GM18861 (cell line): ENCODE results near the gene UBL3.

Experiments used
- ATAC-seq: cut with Tn5 transposase; IDR thresholded peaks from one replicate; pipeline ENCODE4 v1.9.1; 2021; ENCODE audit not compliant: unreplicated experiment

Gene UBL3

DNA sequence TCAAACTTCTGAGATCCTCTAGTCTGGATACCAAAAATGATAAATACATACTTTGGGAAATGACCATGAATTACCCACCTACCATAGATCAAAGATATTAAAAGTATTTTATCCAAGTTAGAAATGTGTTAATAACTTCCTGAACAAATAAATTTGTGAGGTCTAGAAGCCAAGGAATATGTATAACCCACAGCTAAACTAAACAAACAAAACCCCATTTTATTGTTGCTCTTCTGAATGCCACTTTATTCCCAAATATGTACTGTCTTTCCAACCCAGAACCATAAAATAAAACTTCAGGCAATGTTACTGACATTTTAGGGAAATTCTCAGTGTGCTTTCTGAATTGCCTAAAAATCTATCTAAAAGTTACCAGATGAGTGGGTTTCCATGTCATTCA lies 35.1 kb downstream of the UBL3 start:
- ATAC-seq: no peak

DNA sequence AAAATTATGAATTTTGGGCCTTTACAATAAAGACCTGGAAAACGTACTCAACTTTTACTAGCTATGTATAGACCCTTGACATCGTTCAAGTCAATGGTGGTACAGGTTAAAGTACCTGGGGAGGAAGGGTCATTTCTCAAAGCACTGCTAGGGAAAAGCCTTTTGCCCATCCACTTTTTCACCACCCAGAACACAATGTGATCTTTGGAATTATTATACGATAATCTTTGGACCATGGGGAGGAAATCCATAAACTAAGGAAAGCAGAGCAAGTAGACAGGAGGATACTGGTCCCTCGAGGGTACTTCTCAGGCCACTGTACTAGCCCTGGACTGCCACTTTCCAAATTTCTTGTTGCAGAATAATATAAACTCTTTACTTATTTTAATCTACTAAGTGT lies 39.5 kb downstream of the UBL3 start:
- ATAC-seq: no peak

DNA sequence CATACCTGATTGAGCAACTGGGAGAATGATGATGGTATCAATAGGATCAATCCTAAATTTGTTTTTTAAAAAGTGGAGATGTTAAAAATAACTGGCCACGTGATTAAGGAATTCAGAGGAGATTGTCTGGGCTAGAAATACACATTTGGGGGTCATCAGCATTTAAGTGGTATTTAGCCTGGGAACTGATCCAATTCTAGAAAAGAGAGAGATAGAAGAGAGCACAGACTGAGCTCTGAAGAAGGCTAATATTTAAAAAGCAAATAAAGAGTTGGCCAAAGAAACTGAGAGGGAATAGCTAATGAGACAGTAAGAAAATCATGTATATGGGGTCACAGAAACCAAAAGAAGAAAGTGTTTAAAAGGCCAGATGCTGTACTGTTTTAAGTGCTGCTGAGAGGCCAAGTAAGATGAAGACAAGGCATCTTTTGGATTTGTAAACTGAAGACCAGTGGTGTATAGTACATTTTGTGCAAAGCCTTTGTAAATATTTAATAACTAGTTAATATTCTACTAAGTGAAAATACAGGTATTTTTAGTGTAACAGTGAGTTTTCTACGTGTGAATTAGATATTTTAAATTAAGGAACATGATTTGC lies 40.2 kb downstream of the UBL3 start:
- peak; percentile 61 for ATAC-seq

DNA sequence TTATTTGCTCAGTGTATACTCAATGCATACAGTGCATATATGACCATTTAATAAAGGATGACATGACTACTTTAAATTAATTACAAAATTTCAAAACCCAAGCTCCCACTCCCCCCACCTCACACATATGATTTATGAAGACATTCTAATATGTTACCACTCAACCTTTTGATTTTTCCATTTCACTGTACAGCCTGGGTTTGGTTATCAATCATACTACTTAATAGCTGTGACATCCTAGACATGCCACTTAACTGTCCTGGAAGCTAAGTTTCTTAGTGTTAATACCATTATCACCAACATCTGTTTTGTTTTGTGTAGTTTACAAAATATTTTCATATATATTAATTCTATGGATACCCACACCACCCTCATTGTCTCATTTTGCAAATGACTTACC lies 42.2 kb downstream of the UBL3 start:
- ATAC-seq: no peak

DNA sequence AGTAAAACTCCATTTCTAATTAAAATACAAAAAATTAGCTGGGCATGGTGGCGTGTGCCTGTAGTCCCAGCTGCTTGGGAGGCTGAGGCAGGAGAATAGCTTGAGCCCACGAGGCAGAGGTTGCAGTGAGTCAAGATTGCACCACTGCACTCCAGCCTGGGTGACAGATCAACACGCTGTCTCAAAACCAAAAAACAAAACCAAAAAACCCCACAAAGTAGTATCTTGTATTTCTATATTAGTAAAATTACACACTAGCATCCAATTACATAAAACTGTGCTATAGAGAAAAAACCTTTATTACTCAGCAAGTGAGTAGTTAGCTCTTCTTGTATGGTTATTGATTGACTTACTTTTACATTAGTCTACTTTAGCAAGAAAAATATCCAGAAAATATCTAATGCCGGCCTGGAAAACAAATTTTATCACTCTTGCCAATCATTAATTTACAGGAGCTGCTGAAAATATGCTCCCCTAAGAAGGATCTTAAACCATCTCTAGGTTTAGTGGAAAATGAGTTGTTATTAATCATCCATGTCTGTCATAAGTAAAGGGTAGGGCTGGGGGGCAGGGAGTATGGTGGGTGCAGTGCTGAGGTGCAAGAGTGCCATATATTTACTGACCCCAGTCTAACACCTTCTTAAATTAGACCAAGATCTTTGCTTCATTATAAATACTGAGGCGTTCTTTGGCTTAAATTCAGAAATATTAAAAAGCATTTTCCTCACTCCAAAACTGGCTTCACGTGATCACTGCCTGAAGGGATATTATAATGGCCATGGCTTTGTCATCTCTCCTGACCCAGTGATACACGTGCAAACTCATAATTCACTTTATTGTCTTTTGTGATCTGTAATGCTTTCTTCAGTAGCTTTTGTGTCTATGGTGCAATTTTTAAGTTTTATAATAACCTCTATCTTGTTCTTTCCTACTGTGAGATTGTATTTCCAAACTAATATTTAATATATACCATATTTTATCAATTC lies 44.1 kb downstream of the UBL3 start:
- ATAC-seq: no peak

DNA sequence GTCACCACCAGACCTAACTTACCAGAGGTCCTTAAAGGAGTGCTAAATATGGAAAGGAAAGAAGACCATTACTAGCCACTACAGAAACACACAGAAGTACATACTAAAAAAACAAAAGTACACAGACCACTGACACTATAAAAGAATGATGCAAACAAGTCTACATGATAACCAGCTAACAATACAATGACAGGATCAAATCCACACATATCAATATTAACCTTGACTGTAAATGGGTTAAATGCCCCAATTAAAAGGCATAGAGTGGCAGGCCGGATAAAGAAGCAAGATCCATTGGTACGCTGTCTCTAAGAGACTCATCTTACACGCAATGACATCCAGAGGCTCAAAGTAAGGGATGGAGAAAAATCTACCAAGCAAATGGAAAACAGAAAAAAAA lies 47.2 kb downstream of the UBL3 start:
- ATAC-seq: no peak

DNA sequence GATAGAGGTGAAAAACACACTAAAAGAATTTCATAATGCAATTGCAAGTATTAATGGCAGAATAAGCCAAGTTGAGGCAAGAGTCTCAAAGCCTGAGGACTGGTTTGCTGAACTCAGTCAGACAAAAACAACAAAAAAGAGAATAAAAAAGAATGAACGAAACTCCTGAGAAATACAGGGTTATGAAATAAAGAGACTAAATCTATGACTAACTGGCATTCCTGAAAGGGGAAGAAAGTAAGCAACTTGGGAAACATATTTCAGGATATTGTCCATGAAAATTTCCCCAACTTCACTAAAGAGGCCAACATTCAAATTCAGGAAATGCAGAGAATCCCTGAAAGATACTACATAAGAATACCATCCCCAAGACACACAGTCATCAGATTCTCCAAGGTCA lies 47.8 kb downstream of the UBL3 start:
- ATAC-seq: no peak

DNA sequence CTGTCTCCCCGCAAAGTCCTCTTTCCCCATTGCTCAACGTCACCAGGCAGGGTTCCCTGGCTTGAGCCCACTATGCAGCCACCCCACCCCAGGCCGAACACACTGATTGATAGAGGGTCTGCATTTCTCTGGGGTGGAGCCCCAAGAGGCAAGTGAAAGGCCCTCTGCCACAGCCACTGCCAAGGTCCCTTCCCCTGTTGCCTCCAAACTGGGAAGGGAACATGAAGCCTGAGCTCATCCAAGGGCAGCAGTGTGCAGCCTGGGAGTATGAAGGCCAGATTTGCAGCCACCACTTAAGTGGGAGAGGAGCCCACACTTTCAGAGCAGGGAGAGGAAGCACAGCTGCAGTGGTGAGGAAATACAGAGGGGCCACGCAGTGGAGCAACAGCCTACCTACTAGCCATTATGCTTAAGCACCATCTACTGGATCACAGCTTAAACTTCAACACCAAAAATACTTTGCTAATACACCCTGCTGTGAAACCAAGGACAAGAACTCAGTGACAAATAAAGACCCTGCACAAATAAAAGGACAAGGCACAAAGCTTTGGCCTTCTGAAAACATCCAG lies 48.6 kb downstream of the UBL3 start:
- ATAC-seq: no peak

DNA sequence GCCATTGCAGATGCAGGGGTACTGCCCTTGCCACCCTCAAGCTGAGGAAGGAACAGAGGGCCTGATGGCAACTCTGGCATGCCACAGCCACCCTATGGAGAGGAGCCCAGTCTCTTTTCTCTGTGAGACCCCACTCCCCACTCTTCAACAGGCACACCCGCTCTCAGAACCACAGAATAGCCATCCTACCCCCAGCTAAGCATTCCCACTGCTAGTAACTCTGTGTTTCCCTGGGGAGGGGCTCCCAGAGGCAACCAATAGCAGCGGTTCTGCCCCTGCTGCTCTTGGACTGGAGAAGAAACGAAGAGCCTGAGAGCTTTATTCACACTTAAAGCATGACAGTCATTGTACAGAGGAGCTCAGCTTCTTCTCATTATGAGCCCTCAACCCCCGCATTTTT lies 49.3 kb downstream of the UBL3 start:
- ATAC-seq: no peak

DNA sequence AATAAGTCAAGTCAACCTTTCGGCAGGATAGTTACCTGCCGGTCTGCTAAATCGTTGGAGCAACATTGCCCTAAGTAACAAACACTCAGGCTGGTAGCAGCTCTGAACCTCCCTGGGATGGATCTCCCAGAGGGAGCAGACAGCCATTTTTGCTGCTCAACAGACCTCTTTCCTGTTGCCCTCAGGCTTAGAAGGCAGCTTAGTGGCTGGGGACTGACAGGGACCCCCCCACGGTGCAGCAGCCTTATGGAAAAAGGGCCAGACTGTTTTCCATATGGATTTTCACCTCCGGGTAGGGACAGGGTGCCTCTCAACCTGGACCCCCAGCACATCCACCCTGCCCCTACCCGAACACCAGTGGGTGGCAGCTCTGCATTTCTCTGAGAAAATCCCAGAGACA lies 49.7 kb downstream of the UBL3 start:
- ATAC-seq: no peak

DNA sequence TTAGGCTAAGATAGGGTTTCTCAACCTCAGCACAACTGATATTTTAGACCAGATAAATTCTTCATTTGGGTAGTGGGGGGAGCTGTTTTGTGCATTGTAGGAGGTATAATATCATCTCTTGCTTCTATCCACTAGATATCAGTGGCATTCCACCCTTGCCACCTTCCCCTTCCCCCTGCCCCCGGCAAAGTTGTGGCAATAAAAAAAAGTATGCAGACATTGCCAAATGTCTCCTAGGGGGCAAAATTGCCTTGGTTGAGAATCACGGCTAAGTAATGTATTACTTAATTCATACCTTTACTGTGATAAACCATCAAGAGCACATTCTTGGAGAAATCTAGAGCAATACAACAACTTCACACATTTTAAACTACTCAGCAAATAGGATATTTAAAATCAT lies 51.4 kb downstream of the UBL3 start:
- no peak for ATAC-seq

DNA sequence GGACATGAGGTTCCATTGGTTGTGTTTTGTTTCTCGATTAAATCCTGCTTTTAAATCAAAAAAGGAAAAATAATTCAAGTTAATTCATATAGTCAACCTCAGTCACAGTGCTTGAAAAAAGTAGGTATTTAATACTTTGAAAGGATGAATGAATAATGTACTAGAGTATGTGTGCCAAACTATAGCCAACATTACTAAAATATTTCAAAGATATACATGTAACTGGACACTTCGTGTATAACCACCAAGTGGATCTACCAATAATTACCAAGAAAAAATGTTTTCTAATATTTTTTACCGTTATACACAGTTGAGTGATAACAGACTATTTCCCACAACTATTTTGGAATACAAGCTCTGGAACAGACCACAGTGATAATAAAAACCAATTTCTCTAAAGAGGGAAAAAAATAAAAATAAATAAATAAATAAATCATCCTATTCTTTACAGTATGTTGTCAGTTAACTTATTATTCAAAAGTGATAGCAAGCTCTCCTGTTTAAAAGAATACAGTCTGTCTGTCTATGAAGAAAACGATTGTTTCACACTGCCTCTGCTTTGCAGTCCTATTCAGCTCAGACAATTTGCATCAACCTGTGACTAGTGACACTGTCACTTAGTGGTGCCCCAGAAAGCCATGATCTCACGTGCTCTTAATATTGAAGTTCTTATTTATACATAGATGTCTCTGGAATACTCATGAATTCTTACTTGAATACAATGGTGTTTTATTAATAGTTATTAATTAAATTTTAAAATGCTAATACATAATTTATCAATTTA lies 58.2 kb downstream of the UBL3 start:
- ATAC-seq: no peak

DNA sequence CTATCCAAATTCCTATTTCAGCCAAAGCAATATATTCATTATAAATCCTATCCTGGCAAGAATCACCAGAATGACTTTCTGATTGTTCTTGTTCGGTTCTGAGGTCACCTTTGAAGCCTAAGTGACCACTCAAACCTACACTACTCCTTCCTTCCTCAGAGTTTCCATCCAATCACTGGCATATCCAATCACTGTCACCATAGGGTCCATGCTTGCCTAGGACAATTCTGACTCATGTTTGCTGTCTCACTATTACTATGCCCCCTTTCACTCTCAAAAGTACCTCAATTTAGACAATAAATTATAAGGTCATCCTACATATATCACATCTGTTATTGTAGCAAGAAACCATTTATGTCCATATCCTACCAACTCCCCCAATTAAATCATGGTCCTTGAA lies 58.9 kb downstream of the UBL3 start:
- no peak for ATAC-seq

DNA sequence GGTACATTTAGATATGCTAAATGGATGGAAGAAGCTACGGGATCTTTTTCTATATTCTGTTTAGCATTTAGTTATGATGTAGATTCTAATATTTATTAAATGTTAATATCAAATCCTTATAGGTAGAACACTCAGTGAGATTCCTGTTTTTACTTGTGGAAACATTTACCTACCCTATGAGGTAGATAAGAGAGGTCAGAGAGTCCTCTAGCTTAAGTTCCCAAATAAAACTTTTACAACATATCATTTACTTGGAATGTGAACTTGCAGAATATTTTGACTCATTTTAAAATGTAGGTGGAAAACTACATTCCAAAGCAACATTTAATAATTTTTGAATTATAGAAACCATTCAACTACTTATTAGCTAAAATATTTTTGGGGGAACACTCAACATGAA lies 63.7 kb downstream of the UBL3 start:
- ATAC-seq: no peak

DNA sequence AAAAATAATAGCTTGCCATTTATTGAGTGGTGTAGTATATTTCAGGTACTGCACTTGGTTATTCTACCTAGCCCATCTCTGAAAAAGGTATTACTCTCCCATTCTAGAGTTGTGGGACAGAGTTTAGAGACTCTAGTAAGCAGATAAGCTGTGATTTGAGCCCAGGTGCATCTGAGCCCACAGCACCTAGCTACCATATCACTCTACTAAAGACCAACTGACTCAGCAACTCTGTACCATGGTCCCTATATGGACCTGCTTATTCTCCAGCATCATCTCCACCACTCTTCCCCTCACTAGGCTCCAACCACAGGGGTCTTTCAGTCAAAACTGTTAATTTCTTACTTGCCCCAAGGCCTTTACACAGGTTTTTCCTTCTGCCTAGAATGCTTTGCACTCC lies 64.4 kb downstream of the UBL3 start:
- no peak for ATAC-seq

DNA sequence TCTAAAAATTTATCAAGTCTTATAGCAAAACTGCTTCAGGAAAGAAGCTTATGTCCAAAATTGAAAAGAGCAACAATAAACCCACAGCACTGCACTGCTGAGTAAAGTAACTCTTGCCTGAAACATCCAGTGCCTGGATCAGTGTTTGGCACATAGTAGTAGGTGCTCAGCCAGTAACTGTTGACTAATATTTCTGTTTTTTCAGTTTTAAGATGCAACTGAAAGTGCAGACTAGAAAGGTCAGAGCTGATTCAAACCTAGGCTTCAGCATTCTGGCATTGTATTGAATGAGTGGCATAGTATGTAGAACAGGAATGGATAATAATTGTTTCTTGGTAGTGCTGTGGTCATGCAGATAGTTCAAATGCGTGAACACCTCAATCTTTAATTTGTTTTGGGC lies 67.6 kb downstream of the UBL3 start:
- ATAC-seq: no peak

DNA sequence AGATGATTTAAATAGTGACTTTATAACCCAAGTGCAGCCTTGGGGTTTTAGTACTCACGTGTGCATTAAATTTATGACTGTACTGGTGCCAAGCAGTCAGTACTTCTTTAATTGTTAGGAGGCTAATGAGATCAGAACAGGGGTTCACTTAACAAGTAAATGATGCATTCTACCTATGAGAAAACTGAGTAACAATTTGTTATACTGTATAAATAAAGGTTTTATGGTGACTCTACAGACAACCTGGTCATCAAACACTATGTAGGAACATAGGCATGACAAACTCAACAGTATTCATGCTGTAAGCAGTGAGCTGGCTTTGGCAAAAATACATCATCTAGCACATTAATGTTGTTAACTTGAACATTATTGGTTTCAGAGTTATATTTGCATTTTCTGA lies 75.6 kb downstream of the UBL3 start:
- ATAC-seq: no peak

DNA sequence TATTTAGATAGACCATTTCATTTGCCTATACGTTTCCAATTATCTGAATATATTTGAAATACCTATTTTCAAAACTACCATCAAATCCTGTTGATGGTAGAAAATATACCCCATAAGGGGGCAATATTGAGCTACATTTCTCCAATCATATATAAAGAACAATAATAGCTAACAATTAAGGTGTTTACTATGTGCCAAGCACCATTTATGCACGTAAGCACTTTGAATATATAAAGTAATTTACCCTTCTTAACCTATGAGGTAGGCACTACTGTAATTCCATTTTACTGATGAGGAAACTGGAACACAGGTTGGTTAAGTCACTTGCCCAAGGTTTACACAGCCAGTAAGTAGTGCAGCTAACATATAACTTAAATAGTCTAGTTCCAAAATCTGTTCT lies 79.2 kb downstream of the UBL3 start:
- ATAC-seq: peak; percentile 45

DNA sequence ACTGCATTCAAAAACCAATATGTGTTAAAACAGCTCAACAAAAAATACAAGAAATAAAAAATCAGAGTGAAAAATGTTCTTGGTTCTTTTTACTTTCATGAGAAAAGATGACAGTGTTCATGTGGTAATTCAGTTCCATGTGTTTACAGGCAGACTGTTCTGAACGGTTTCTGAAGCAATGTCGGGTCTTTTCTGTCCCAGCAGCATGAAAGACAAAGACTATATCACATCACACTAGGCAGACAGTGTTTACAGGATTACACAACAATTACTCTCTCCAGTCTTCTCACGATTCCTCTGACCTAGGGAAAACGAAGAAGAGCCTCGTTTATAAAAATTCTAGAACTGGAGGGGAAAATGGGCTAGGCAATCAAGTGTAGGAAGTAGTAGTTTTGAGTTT lies 83.4 kb downstream of the UBL3 start:
- no peak for ATAC-seq

DNA sequence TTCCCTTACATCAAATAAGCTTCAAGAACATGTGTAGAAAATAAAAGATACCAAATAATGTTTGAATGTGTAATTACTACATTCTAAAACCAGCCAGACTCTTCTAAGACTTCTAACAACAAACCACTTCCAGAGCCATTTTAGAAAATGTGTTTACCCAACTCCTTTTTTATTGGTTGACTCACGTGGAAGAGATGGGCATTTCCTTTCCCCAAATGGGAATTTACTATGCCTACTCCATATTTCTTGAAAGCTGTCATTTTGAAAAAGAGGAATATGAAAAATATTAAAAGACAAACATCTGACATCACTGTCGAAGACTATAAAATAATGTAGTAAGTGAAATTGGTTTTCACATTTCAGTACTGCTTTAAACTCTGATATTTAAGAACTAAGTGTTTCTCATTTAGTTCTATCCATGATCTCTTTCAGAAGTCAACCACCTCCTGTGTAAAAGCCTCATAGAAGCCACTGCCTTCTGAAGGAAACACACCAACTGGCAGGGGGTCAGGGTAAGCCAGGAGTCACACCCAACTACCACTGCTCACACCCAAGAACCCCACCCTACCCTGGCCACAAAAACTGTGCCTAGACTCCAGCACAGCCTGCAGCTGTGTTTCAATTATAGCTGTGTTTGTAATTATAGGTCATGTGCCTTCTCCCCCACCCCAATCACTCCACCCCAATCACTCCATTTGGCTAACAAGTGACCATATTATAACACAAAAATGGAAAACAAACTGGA lies 86.8 kb downstream of the UBL3 start:
- ATAC-seq: no peak

DNA sequence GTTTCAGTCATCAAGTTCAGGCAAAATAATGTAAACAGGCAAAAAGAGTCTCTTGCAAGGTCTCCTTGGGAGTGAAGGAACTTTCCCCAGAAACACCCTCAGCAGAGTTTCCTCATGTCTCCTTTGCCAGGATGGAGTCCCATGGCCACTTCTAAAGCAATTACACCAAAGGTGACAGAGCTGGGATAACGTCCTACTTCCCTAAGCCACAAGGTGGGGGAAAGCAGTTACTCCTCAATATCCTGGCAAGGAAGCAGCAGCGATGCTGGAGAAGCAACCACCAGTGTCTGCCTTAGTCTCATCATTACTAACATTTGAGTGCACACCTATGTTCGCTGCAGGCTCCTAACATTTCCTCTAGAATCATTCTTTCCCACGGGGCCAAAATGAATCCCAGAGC lies 88.6 kb downstream of the UBL3 start:
- ATAC-seq: no peak
